ENCODE data around the gene AFAP1.

DNA sequence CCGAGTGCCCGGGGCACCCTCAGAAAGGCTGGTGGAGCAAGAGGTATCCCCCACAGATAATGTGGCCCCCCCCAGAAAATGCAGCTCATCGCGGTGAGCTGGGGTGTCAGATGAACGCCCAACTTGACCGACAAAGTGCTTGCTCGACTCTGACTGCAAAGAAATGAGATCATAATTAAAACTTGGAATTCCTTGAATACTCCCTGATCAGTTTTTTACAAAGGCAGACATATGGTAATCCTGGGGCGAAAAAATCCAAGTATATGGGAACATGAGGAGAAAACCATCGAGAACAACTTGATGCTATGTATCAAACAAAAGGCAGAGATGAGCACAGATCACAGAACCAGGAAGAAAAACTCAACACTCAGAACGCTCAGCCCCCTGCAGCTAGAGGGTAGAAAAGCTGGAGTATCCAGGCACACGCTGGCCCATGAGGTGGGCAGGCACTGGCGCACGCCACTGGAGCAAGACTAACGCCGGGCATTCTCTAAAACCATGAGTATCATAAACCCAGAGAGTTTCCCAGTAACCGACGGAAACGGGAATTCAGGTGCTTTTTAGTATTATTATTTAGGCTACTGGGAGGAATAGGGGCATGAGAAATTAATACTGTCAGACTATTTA, 127.3 kb downstream of the AFAP1 start:
- TF ChIP-seq CTCF (IDR thresholded peaks at IDR 0.05) (no peak), POLR2A (IDR thresholded peaks at IDR 0.05) (no peak)

Data from lower leg skin (tissue), 3 donors.